ENCODE results near the gene IER2. TPM values are rescaled to one million over a fixed set of nuclear protein-coding genes. Genes with fewer than 3 reads are reported as not detected.

IER2 gene
- total RNA-seq, 3 donors from 2014 or later (not counting 1 experiment from before 2014, with no cell fraction given), result 668 to 1,112 (median 949) TPM

DNA sequence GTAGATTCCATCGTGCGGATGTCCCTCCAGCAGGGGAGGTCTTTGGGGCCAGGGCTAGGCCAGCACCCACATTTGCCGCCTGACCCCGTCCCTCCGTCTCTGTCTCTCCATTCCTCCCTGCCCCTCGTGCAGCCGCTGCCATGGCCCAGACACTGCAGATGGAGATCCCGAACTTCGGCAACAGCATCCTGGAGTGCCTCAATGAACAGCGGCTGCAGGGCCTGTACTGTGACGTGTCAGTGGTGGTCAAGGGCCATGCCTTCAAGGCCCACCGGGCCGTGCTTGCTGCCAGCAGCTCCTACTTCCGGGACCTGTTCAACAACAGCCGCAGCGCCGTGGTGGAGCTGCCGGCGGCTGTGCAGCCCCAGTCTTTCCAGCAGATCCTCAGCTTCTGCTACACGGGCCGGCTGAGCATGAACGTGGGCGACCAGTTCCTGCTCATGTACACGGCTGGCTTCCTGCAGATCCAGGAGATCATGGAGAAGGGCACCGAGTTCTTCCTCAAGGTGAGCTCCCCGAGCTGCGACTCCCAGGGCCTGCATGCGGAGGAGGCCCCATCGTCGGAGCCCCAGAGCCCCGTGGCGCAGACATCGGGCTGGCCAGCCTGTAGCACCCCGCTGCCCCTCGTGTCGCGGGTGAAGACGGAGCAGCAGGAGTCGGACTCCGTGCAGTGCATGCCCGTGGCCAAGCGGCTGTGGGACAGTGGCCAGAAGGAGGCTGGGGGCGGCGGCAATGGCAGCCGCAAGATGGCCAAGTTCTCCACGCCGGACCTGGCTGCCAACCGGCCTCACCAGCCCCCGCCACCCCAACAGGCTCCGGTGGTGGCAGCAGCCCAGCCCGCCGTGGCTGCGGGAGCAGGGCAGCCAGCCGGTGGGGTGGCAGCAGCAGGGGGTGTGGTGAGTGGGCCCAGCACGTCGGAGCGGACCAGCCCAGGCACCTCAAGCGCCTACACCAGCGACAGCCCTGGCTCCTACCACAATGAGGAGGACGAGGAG is 14.8 kb upstream of the IER2 start:
- Histone ChIP-seq H3K4me1 (ENCODE audit: control insufficient read depth, insufficient read depth, low read length) (peaks cover 20% of the 10 kb centered on the region), H3K9me3 (ENCODE audit: control insufficient read depth, insufficient read depth, low read length) (no peaks in the 10 kb centered on the region), H3K4me3 (ENCODE audit: low read length) (no peak overlapping the region), H3K27ac (ENCODE audit: low read length) (no peak overlapping the region), H3K27me3 (ENCODE audit: control insufficient read depth, insufficient read depth, low read length) (no peaks in the 10 kb centered on the region), H3K36me3 (ENCODE audit: control insufficient read depth, insufficient read depth, low read length) (peaks cover 36% of the 10 kb centered on the region)
- WGBS (ENCODE audit: insufficient coverage), result 94% methylated on average over 60 of the region's 60 CpGs
- peaks cover 23 to 24% of the 10 kb centered on the region in 2 donors for H3K4me1 Mint-ChIP-seq
- no peak for TF ChIP-seq CTCF (IDR thresholded peaks at IDR 0.05)
- H3K9me3 Mint-ChIP-seq, result no peaks in the 10 kb centered on the region
- ATAC-seq (no peak), DNase-seq (no peak)
- H3K27me3 Mint-ChIP-seq (ENCODE audit: low read depth in 2 of 2), result no peaks in the 10 kb centered on the region
- no peak overlapping the region for H3K27ac Mint-ChIP-seq
- intact Hi-C loops (cut with micrococcal nuclease), result no loop called here
- H3K36me3 Mint-ChIP-seq, result no peaks in the 10 kb centered on the region
- H3K4me3 Mint-ChIP-seq, result no peak overlapping the region

DNA sequence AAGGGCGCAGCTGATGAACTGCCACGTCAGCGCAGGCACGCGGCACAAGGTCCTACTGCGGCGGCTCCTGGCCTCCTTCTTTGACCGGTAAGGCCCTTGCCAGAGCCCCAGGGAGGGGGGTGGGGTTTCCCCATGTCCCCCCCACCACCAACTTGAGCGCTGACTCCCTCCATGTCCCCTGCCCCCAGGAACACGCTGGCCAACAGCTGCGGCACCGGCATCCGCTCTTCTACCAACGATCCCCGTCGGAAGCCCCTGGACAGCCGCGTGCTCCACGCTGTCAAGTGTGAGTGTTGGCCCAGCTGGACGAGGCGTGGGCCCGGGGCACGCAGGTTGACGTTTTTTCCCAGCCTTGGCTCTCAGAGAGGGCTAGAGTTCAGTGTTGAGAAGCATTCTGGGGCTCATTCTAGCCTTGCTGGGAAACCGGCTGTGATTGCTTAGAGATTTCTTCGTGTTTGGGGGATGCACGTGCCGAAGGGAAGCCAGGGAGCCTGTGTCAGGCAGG is 12.9 kb upstream of the IER2 start:
- 97% methylated on average over 26 of the region's 28 CpGs for WGBS (ENCODE audit: insufficient coverage)
- Histone ChIP-seq H3K36me3 (ENCODE audit: control insufficient read depth, insufficient read depth, low read length) (peaks cover 36% of the 10 kb centered on the region), H3K9me3 (ENCODE audit: control insufficient read depth, insufficient read depth, low read length) (no peaks in the 10 kb centered on the region), H3K4me1 (ENCODE audit: control insufficient read depth, insufficient read depth, low read length) (peaks cover 10% of the 10 kb centered on the region), H3K27ac (ENCODE audit: low read length) (no peak overlapping the region), H3K4me3 (ENCODE audit: low read length) (no peak overlapping the region), H3K27me3 (ENCODE audit: control insufficient read depth, insufficient read depth, low read length) (no peaks in the 10 kb centered on the region)
- intact Hi-C loops (cut with micrococcal nuclease), result no loop called here
- Mint-ChIP-seq H3K4me3 (no peak overlapping the region), H3K9me3 (no peaks in the 10 kb centered on the region), H3K4me1 (peaks cover 13 to 14% of the 10 kb centered on the region in 2 donors), H3K27ac (no peak overlapping the region), H3K27me3 (ENCODE audit: low read depth in 2 of 2) (no peaks in the 10 kb centered on the region), H3K36me3 (no peaks in the 10 kb centered on the region)
- no peak for TF ChIP-seq CTCF (IDR thresholded peaks at IDR 0.05)
- no peak for ATAC-seq
- no peak for DNase-seq

GRCh38 chr19:13138171-13138915 is 11.9 kb upstream of the IER2 start:
- H3K4me1 ChIP-seq (ENCODE audit: control insufficient read depth, insufficient read depth, low read length), result no peaks in the 10 kb centered on the region
- peaks cover 36% of the 10 kb centered on the region for H3K36me3 ChIP-seq (ENCODE audit: control insufficient read depth, insufficient read depth, low read length)
- no peaks in the 10 kb centered on the region for H3K27me3 Mint-ChIP-seq (ENCODE audit: low read depth in 2 of 2)
- intact Hi-C loops (cut with micrococcal nuclease), result no loop called here
- H3K27me3 ChIP-seq (ENCODE audit: control insufficient read depth, insufficient read depth, low read length), result no peaks in the 10 kb centered on the region
- H3K27ac Mint-ChIP-seq, result no peak overlapping the region
- H3K36me3 Mint-ChIP-seq, result no peaks in the 10 kb centered on the region
- H3K27ac ChIP-seq (ENCODE audit: low read length), result no peak overlapping the region
- H3K4me1 Mint-ChIP-seq, result peaks cover 3 to 4% of the 10 kb centered on the region in 2 donors
- ATAC-seq, result no peak
- 93% methylated on average over 38 of the region's 40 CpGs for WGBS (ENCODE audit: insufficient coverage)
- no peak for TF ChIP-seq CTCF (IDR thresholded peaks at IDR 0.05)
- no peak for DNase-seq
- H3K9me3 Mint-ChIP-seq, result no peaks in the 10 kb centered on the region
- no peak overlapping the region for H3K4me3 Mint-ChIP-seq
- H3K9me3 ChIP-seq (ENCODE audit: control insufficient read depth, insufficient read depth, low read length), result no peaks in the 10 kb centered on the region
- no peak overlapping the region for H3K4me3 ChIP-seq (ENCODE audit: low read length)
